Astrocyte (in vitro differentiated cells and primary cell): ENCODE results near the gene GLB1L2.

Source experiments
- CTCF ChIP-seq: IDR thresholded peaks from 2 replicates; pipeline ENCODE4 v1.5.1; 2011; ENCODE audit warnings: low read depth, mild to moderate bottlenecking, inconsistent platforms, low read length, moderate library complexity; ENCODE audit not compliant: insufficient read depth
- EZH2 ChIP-seq: IDR thresholded peaks from 2 replicates; pipeline ENCODE4 v1.6.1; 2012; ENCODE audit warnings: mild to moderate bottlenecking, low read length, inconsistent platforms; ENCODE audit not compliant: insufficient read depth

GRCh38 chr11:134331354-134332188 is at the start of gene GLB1L2:
- no peak for TF ChIP-seq CTCF
- TF ChIP-seq EZH2: no peak
